HuH-7 (cell line): ENCODE data around the gene AKNA.

ENCODE experiments used
- DNase-seq: peaks from one replicate; pipeline ENCODE4 v3.0.0; 2011; ENCODE audit warnings: low spot score

The AKNA gene

GRCh38 chr9:114376586-114377445 is 11.0 kb downstream of the AKNA start:
- no peak for DNase-seq

- DNase-seq, result no peak
Measured at GRCh38 chr9:114375386-114376175, 12.2 kb downstream of the AKNA start.

- DNase-seq, result no peak
Measured at GRCh38 chr9:114374936-114375335, 12.8 kb downstream of the AKNA start.

- DNase-seq, result no peak
Measured at GRCh38 chr9:114373960-114374730, 13.6 kb downstream of the AKNA start.

- no peak for DNase-seq
Measured at GRCh38 chr9:114372921-114373448, 14.8 kb downstream of the AKNA start.

GRCh38 chr9:114371973-114372917 is 15.5 kb downstream of the AKNA start:
- DNase-seq, result no peak

- DNase-seq, result no peak
Measured at GRCh38 chr9:114371343-114371944, 16.3 kb downstream of the AKNA start.

- no peak for DNase-seq
Measured at GRCh38 chr9:114370968-114371320, 16.8 kb downstream of the AKNA start.

GRCh38 chr9:114370251-114370967 is 17.4 kb downstream of the AKNA start:
- no peak for DNase-seq

GRCh38 chr9:114369216-114370130 is 18.3 kb downstream of the AKNA start:
- no peak for DNase-seq

GRCh38 chr9:114367772-114368569 is 19.8 kb downstream of the AKNA start:
- no peak for DNase-seq

- no peak for DNase-seq
Measured at GRCh38 chr9:114367366-114367765, 20.4 kb downstream of the AKNA start.

- DNase-seq, result peak; percentile 52
Measured at GRCh38 chr9:114366334-114367128, 21.3 kb downstream of the AKNA start.

- DNase-seq, result no peak
Measured at GRCh38 chr9:114365194-114365593, 22.6 kb downstream of the AKNA start.

GRCh38 chr9:114364134-114365041 is 23.4 kb downstream of the AKNA start:
- DNase-seq, result peak; percentile 55

GRCh38 chr9:114363424-114363823 is 24.4 kb downstream of the AKNA start:
- no peak for DNase-seq
